ENCODE measurements around the gene PER3.
A peak's percentile ranks its signal among the peaks of the same experiment; 100 is the strongest.

PER3 gene

GRCh38 chr1:7888248-7889081, 104.4 kb downstream of the PER3 start:
- H3K9me3 ChIP-seq (ENCODE audit: severe bottlenecking): no peaks in the 10 kb centered on the region
- no peak overlapping the region for H3K4me3 ChIP-seq (ENCODE audit: severe bottlenecking)
- H3K27me3 ChIP-seq (ENCODE audit: insufficient read depth, poor library complexity, severe bottlenecking): no peaks in the 10 kb centered on the region
- ATAC-seq (ENCODE audit: low read depth) (no peak), DNase-seq (ENCODE audit: low spot score) (no peak)
- H3K27ac ChIP-seq (ENCODE audit: poor library complexity, severe bottlenecking): no peak overlapping the region
- no peaks in the 10 kb centered on the region for H3K36me3 ChIP-seq (ENCODE audit: low read depth)
- no peaks in the 10 kb centered on the region for H3K4me1 ChIP-seq (ENCODE audit: insufficient read depth, poor library complexity, severe bottlenecking)
- TF ChIP-seq, protein P1, sequence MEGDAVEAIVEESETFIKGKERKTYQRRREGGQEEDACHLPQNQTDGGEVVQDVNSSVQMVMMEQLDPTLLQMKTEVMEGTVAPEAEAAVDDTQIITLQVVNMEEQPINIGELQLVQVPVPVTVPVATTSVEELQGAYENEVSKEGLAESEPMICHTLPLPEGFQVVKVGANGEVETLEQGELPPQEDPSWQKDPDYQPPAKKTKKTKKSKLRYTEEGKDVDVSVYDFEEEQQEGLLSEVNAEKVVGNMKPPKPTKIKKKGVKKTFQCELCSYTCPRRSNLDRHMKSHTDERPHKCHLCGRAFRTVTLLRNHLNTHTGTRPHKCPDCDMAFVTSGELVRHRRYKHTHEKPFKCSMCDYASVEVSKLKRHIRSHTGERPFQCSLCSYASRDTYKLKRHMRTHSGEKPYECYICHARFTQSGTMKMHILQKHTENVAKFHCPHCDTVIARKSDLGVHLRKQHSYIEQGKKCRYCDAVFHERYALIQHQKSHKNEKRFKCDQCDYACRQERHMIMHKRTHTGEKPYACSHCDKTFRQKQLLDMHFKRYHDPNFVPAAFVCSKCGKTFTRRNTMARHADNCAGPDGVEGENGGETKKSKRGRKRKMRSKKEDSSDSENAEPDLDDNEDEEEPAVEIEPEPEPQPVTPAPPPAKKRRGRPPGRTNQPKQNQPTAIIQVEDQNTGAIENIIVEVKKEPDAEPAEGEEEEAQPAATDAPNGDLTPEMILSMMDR (IDR thresholded peaks at IDR 0.05; ENCODE audit: poor library complexity, severe bottlenecking): no peak

- Histone ChIP-seq H3K27ac (ENCODE audit: poor library complexity, severe bottlenecking) (no peak overlapping the region), H3K4me1 (ENCODE audit: insufficient read depth, poor library complexity, severe bottlenecking) (no peaks in the 10 kb centered on the region), H3K36me3 (ENCODE audit: low read depth) (no peaks in the 10 kb centered on the region), H3K4me3 (ENCODE audit: severe bottlenecking) (no peak overlapping the region), H3K27me3 (ENCODE audit: insufficient read depth, poor library complexity, severe bottlenecking) (no peaks in the 10 kb centered on the region), H3K9me3 (ENCODE audit: severe bottlenecking) (no peaks in the 10 kb centered on the region)
- DNase-seq (ENCODE audit: low spot score): no peak
- TF ChIP-seq, protein P1 (IDR thresholded peaks at IDR 0.05; ENCODE audit: poor library complexity, severe bottlenecking): no peak
- ATAC-seq (ENCODE audit: low read depth): no peak
Observed at GRCh38 chr1:7890853-7891252, 106.8 kb downstream of the PER3 start.

GRCh38 chr1:7891804-7892203, 107.7 kb downstream of the PER3 start:
- DNase-seq (ENCODE audit: low spot score): no peak
- H3K27me3 ChIP-seq (ENCODE audit: insufficient read depth, poor library complexity, severe bottlenecking): no peaks in the 10 kb centered on the region
- no peaks in the 10 kb centered on the region for H3K36me3 ChIP-seq (ENCODE audit: low read depth)
- ATAC-seq (ENCODE audit: low read depth): no peak
- H3K4me1 ChIP-seq (ENCODE audit: insufficient read depth, poor library complexity, severe bottlenecking): no peaks in the 10 kb centered on the region
- H3K9me3 ChIP-seq (ENCODE audit: severe bottlenecking): no peaks in the 10 kb centered on the region
- TF ChIP-seq, protein P1 (IDR thresholded peaks at IDR 0.05; ENCODE audit: poor library complexity, severe bottlenecking): no peak
- H3K27ac ChIP-seq (ENCODE audit: poor library complexity, severe bottlenecking): no peak overlapping the region
- H3K4me3 ChIP-seq (ENCODE audit: severe bottlenecking): no peak overlapping the region

- H3K4me3 ChIP-seq (ENCODE audit: severe bottlenecking): no peak overlapping the region
- H3K4me1 ChIP-seq (ENCODE audit: insufficient read depth, poor library complexity, severe bottlenecking): no peaks in the 10 kb centered on the region
- H3K36me3 ChIP-seq (ENCODE audit: low read depth): no peaks in the 10 kb centered on the region
- H3K9me3 ChIP-seq (ENCODE audit: severe bottlenecking): no peaks in the 10 kb centered on the region
- DNase-seq (ENCODE audit: low spot score): no peak
- no peak overlapping the region for H3K27ac ChIP-seq (ENCODE audit: poor library complexity, severe bottlenecking)
- TF ChIP-seq, protein P1 (IDR thresholded peaks at IDR 0.05; ENCODE audit: poor library complexity, severe bottlenecking): no peak
- peak; percentile 57; the same call in 2 of the 3 replicates for ATAC-seq (ENCODE audit: low read depth)
- no peaks in the 10 kb centered on the region for H3K27me3 ChIP-seq (ENCODE audit: insufficient read depth, poor library complexity, severe bottlenecking)
Observed at GRCh38 chr1:7893529-7894180, 109.6 kb downstream of the PER3 start.
